GM18861 (cell line): ENCODE results near the gene DCAF12L1.

Experiments
- ATAC-seq: cut with Tn5 transposase; IDR thresholded peaks from one replicate; pipeline ENCODE4 v1.9.1; 2021; ENCODE audit not compliant: unreplicated experiment

Gene DCAF12L1

GRCh38 chrX:126552313-126553022, at the start of gene DCAF12L1:
TSS of gene DCAF12L1 (minus strand) at chrX:126552814. CDS start at chrX:126552608, 206 bp downstream.
- ATAC-seq, result no peak

GRCh38 chrX:126580877-126581276, 28.3 kb upstream of the DCAF12L1 start:
- no peak for ATAC-seq

- no peak for ATAC-seq
These were observed 23.3 kb upstream of the DCAF12L1 start for GRCh38 chrX:126575911-126576310.

- no peak for ATAC-seq
These were observed 4.5 kb upstream of the DCAF12L1 start for GRCh38 chrX:126557151-126557550.

GRCh38 chrX:126551725-126552312, 795 bp downstream of the DCAF12L1 start:
- ATAC-seq, result no peak

- ATAC-seq, result no peak
These were observed 1.3 kb downstream of the DCAF12L1 start for GRCh38 chrX:126551306-126551705.

GRCh38 chrX:126550816-126551215, 1.8 kb downstream of the DCAF12L1 start:
- ATAC-seq, result no peak

- ATAC-seq, result no peak
These were observed 42.7 kb downstream of the DCAF12L1 start for GRCh38 chrX:126509923-126510322.
